Mesenchymal stem cell (in vitro differentiated cells and primary cell): Measurements from ENCODE around the gene HNF4A.

Source experiments
- DNase-seq: peaks from one replicate; pipeline ENCODE4 v3.0.0-alpha.2; 2013
- H2AFZ ChIP-seq: one replicate; pipeline ENCODE4 v1.6.1; 2013; ENCODE audit warnings: low read depth, mild to moderate bottlenecking, control low read depth, inconsistent platforms, low read length, moderate library complexity
- H2AK5ac ChIP-seq: 2 replicates; pipeline ENCODE4 v1.6.1; 2013; ENCODE audit warnings: low read length, moderate library complexity, mild to moderate bottlenecking, inconsistent platforms; ENCODE audit not compliant: severe bottlenecking
- H2BK120ac ChIP-seq: one replicate; pipeline ENCODE4 v1.6.1; 2013; ENCODE audit warnings: low read depth, mild to moderate bottlenecking, inconsistent platforms, low read length, moderate library complexity
- H2BK12ac ChIP-seq, 2 experiments: one replicate each; pipeline ENCODE4 v1.6.1; 2013; ENCODE audit warnings: inconsistent platforms in 2 of 2, low read length in 2 of 2, mild to moderate bottlenecking in 2 of 2, moderate library complexity in 2 of 2, control low read depth in 1 of 2
- H2BK15ac ChIP-seq: one replicate; pipeline ENCODE4 v1.6.1; 2013; ENCODE audit warnings: mild to moderate bottlenecking, low read depth, inconsistent platforms; ENCODE audit not compliant: poor library complexity, severe bottlenecking
- H2BK5ac ChIP-seq: 2 replicates; pipeline ENCODE4 v1.6.1; 2013; ENCODE audit warnings: low read depth, mild to moderate bottlenecking, low read length, control low read depth, inconsistent platforms; ENCODE audit not compliant: poor library complexity, severe bottlenecking
- H3K14ac ChIP-seq, 2 experiments: one replicate each; pipeline ENCODE4 v1.6.1; 2013; ENCODE audit warnings: inconsistent platforms in 2 of 2, low read length in 2 of 2, control low read depth in 1 of 2, mild to moderate bottlenecking in 1 of 2, moderate library complexity in 1 of 2
- H3K18ac ChIP-seq, 2 experiments: one replicate each; pipeline ENCODE4 v1.6.1; 2013; ENCODE audit warnings: inconsistent platforms in 2 of 2, low read length in 2 of 2, control low read depth in 1 of 2, low read depth in 1 of 2, mild to moderate bottlenecking in 1 of 2
- H3K23ac ChIP-seq, 2 experiments: one replicate each; pipeline ENCODE4 v1.6.1; 2013; ENCODE audit warnings: inconsistent platforms in 2 of 2, low read length in 2 of 2, mild to moderate bottlenecking in 2 of 2, moderate library complexity in 2 of 2, control low read depth in 1 of 2
- H3K27ac ChIP-seq: 2 replicates; pipeline ENCODE4 v1.5.1; 2013; ENCODE audit warnings: mild to moderate bottlenecking, moderate library complexity, low read length, control low read depth, inconsistent platforms; ENCODE audit not compliant: poor library complexity, severe bottlenecking
- H3K27me3 ChIP-seq, 2 experiments: 2 replicates each; pipeline versions ENCODE4 v1.6.1 to v1.7.0; 2013; ENCODE audit warnings: low read length in 2 of 2, mild to moderate bottlenecking in 2 of 2, moderate library complexity in 2 of 2, control low read depth in 1 of 2, inconsistent platforms in 1 of 2; ENCODE audit not compliant: control insufficient read depth in 1 of 2, insufficient read depth in 1 of 2
- H3K36me3 ChIP-seq, 2 experiments: 2 replicates each; pipeline versions ENCODE4 v1.6.1 to v1.7.0; 2013; ENCODE audit warnings: low read length in 2 of 2, control low read depth in 1 of 2, inconsistent platforms in 1 of 2, low read depth in 1 of 2, mild to moderate bottlenecking in 1 of 2; ENCODE audit not compliant: insufficient read depth in 2 of 2, control insufficient read depth in 1 of 2
- H3K4ac ChIP-seq, 2 experiments: one replicate each; pipeline ENCODE4 v1.6.1; 2013; ENCODE audit warnings: inconsistent platforms in 2 of 2, low read length in 2 of 2, mild to moderate bottlenecking in 2 of 2, moderate library complexity in 2 of 2, control low read depth in 1 of 2, low read depth in 1 of 2
- H3K4me1 ChIP-seq: 2 replicates; pipeline ENCODE4 v1.6.1; 2013; ENCODE audit warnings: low read depth, low read length, control low read depth; ENCODE audit not compliant: control insufficient read depth, insufficient read depth
- H3K4me2 ChIP-seq: 2 replicates; pipeline ENCODE4 v1.6.1; 2013; ENCODE audit warnings: low read length, mild to moderate bottlenecking, inconsistent platforms; ENCODE audit not compliant: poor library complexity, severe bottlenecking
- H3K4me3 ChIP-seq, 2 experiments: 2 replicates each; pipeline versions ENCODE4 v1.5.1 to v1.7.0; 2013; ENCODE audit warnings: low read length in 2 of 2, mild to moderate bottlenecking in 2 of 2, control low read depth in 1 of 2, low read depth in 1 of 2; ENCODE audit not compliant: insufficient read depth in 1 of 2
- H3K79me1 ChIP-seq: replicated peaks from 2 replicates; pipeline ENCODE4 v1.6.1; 2013; ENCODE audit warnings: mild to moderate bottlenecking, control low read depth, low read length, inconsistent platforms; ENCODE audit not compliant: poor library complexity, severe bottlenecking
- H3K9ac ChIP-seq: 2 replicates; pipeline ENCODE4 v1.7.0; 2013; ENCODE audit warnings: mild to moderate bottlenecking, low read length, moderate library complexity
- H3K9me3 ChIP-seq: 2 replicates; pipeline ENCODE4 v1.7.0; 2013; ENCODE audit warnings: mild to moderate bottlenecking, low read length; ENCODE audit not compliant: control insufficient read depth
- H4K8ac ChIP-seq: one replicate; pipeline ENCODE4 v1.6.1; 2013; ENCODE audit warnings: inconsistent platforms, mild to moderate bottlenecking, low read length, moderate library complexity
- H4K91ac ChIP-seq: one replicate; pipeline ENCODE4 v1.6.1; 2013; ENCODE audit warnings: mild to moderate bottlenecking, low read length, inconsistent platforms
- WGBS: methylation state at CpG from one replicate; pipeline ENCODE4 v1.1.7; 2013; ENCODE audit warnings: mixed read lengths; 5-methylcytosine and 5-hydroxymethylcytosine counted together

Gene HNF4A

GRCh38 chr20:44393608-44394451 lies 38.3 kb downstream of the HNF4A start:
- no peak for DNase-seq
- H2BK15ac ChIP-seq = no peak overlapping the region
- H4K91ac ChIP-seq = no peak overlapping the region
- H2BK12ac ChIP-seq = no peak overlapping the region
- no peaks in the 10 kb centered on the region for H3K36me3 ChIP-seq
- H3K9ac ChIP-seq = no peak overlapping the region
- H3K4me3 ChIP-seq = no peak overlapping the region
- H3K79me1 ChIP-seq = no peaks in the 10 kb centered on the region
- no peak overlapping the region for H4K8ac ChIP-seq
- no peak overlapping the region for H3K18ac ChIP-seq
- H3K27ac ChIP-seq = no peak overlapping the region
- WGBS = 93% methylated on average over 8 of the region's 9 CpGs
- H3K4me2 ChIP-seq = no peak overlapping the region
- peaks cover 55 to 83% of the 10 kb centered on the region in 2 experiments for H3K27me3 ChIP-seq
- H3K14ac ChIP-seq = no peak overlapping the region
- no peak overlapping the region for H2AFZ ChIP-seq
- H3K23ac ChIP-seq = no peak overlapping the region
- no peak overlapping the region for H2AK5ac ChIP-seq
- H2BK120ac ChIP-seq = no peak overlapping the region
- no peaks in the 10 kb centered on the region for H3K4me1 ChIP-seq
- no peak overlapping the region for H2BK5ac ChIP-seq
- H3K4ac ChIP-seq = no peak overlapping the region
- H3K9me3 ChIP-seq = no peaks in the 10 kb centered on the region

GRCh38 chr20:44394452-44394701 lies 38.9 kb downstream of the HNF4A start:
- no peak overlapping the region for H2AK5ac ChIP-seq
- no peak overlapping the region for H3K4me2 ChIP-seq
- no peak overlapping the region for H3K4ac ChIP-seq
- no peak overlapping the region for H3K4me3 ChIP-seq
- H3K27me3 ChIP-seq = peaks cover 53 to 84% of the 10 kb centered on the region in 2 experiments
- H2BK120ac ChIP-seq = no peak overlapping the region
- no peak for DNase-seq
- no peak overlapping the region for H2BK12ac ChIP-seq
- WGBS = 85% methylated on average over 2 of the region's 2 CpGs
- no peak overlapping the region for H3K9ac ChIP-seq
- H3K23ac ChIP-seq = no peak overlapping the region
- no peak overlapping the region for H4K8ac ChIP-seq
- no peak overlapping the region for H2BK15ac ChIP-seq
- no peak overlapping the region for H4K91ac ChIP-seq
- no peak overlapping the region for H3K27ac ChIP-seq
- no peak overlapping the region for H2BK5ac ChIP-seq
- no peaks in the 10 kb centered on the region for H3K79me1 ChIP-seq
- H3K9me3 ChIP-seq = no peaks in the 10 kb centered on the region
- no peak overlapping the region for H2AFZ ChIP-seq
- no peak overlapping the region for H3K18ac ChIP-seq
- H3K4me1 ChIP-seq = no peaks in the 10 kb centered on the region
- H3K36me3 ChIP-seq = no peaks in the 10 kb centered on the region
- H3K14ac ChIP-seq = no peak overlapping the region

GRCh38 chr20:44394702-44395460 lies 39.4 kb downstream of the HNF4A start:
- H3K27ac ChIP-seq = no peak overlapping the region
- no peak overlapping the region for H3K18ac ChIP-seq
- no peak overlapping the region for H2BK15ac ChIP-seq
- no peak overlapping the region for H2BK12ac ChIP-seq
- no peaks in the 10 kb centered on the region for H3K9me3 ChIP-seq
- no peak for DNase-seq
- H3K4me3 ChIP-seq = no peak overlapping the region
- H3K4me1 ChIP-seq = no peaks in the 10 kb centered on the region
- H4K8ac ChIP-seq = no peak overlapping the region
- no peak overlapping the region for H4K91ac ChIP-seq
- no peaks in the 10 kb centered on the region for H3K36me3 ChIP-seq
- no peak overlapping the region for H3K4ac ChIP-seq
- H2AFZ ChIP-seq = no peak overlapping the region
- H3K23ac ChIP-seq = no peak overlapping the region
- H2BK120ac ChIP-seq = no peak overlapping the region
- H3K9ac ChIP-seq = no peak overlapping the region
- H3K4me2 ChIP-seq = no peak overlapping the region
- H3K27me3 ChIP-seq = peaks cover 53 to 84% of the 10 kb centered on the region in 2 experiments
- H2AK5ac ChIP-seq = no peak overlapping the region
- no peak overlapping the region for H2BK5ac ChIP-seq
- H3K79me1 ChIP-seq = no peaks in the 10 kb centered on the region
- WGBS = 87% methylated on average over 15 of the region's 15 CpGs
- no peak overlapping the region for H3K14ac ChIP-seq

GRCh38 chr20:44395461-44396340 lies 40.2 kb downstream of the HNF4A start:
- WGBS = 73% methylated on average over 11 of the region's 11 CpGs
- Histone ChIP-seq H3K9ac (no peak overlapping the region), H2AK5ac (no peak overlapping the region), H2BK12ac (no peak overlapping the region), H2BK5ac (no peak overlapping the region), H3K9me3 (no peaks in the 10 kb centered on the region), H3K4me3 (no peak overlapping the region), H3K79me1 (no peaks in the 10 kb centered on the region), H2BK120ac (no peak overlapping the region), H3K18ac (no peak overlapping the region), H3K27me3 (peaks cover 47 to 84% of the 10 kb centered on the region in 2 experiments), H2AFZ (no peak overlapping the region), H3K14ac (no peak overlapping the region), H3K4me1 (no peaks in the 10 kb centered on the region), H2BK15ac (no peak overlapping the region), H3K4me2 (no peak overlapping the region), H3K27ac (no peak overlapping the region), H3K23ac (no peak overlapping the region), H4K91ac (no peak overlapping the region), H3K4ac (no peak overlapping the region), H4K8ac (no peak overlapping the region), H3K36me3 (no peaks in the 10 kb centered on the region)
- no peak for DNase-seq
